Measurements from ENCODE around the gene EGR1. TPM values are rescaled to one million over a fixed set of nuclear protein-coding genes. Genes with fewer than 3 reads are reported as not detected.
A peak's percentile ranks its signal among the peaks of the same experiment; 100 is the strongest.

EGR1 gene
- total and polyA plus RNA-seq, 2 donors (not counting 1 experiment from before 2014, with no cell fraction given), result 13.7 to 212 TPM

DNA sequence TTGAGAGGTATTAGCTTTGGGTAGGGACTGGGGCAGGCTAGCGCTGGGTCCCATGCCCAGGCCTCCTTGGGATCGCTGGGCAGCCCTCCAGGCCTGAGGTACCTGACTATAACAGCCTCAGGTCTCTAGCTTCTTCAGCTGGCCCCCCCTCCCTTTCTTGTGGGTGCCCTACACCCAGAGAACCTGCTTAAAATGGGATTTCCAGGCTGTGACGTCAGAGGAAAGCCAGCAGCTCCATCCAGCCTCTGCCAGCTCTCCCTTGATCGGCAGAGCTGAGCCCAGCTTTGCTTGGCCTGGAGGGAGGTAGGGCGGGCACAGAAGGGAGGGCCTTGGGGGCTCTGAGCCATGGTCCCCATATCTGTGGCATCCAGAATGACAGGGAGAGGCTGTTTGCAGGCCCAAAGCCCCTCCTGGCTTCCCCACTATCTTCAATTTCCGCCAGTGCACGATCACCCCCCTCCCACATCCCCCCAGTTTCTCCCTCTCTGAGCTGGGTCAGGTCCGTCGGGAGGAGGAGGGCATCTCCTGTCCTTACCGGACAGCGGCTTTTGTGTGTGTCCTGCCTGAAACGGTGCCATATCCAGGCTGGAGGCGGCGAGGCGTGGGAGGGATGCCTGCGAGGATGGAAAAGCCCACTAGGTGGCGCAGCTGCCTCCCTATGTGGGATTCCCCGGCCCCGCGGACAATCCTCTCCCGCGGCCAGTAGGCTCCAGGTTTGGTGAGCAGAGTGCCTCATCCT lies 15.6 kb upstream of the EGR1 start:
- H3K9ac ChIP-seq (ENCODE audit: low read length), result no peak overlapping the region

More for the DNA sequence above, 15.6 kb upstream of the EGR1 start:
- no peaks in the 10 kb centered on the region for H3K36me3 ChIP-seq (replicated peaks in 1 of 2; ENCODE audit: control extremely low read depth in 1 of 2, control insufficient read depth in 1 of 2, extremely low read depth in 1 of 2, insufficient read depth in 2 of 2, low read length in 1 of 2)
- H3K4me1 ChIP-seq (ENCODE audit: control insufficient read depth in 2 of 2, insufficient read depth in 2 of 2, low read length in 2 of 2), result peaks cover 3 to 8% of the 10 kb centered on the region in 2 donors
- ChIA-PET CTCF (interaction anchor here (0.6 to 13.1 kb wide), 25 partner anchors 8 to 408 kb away, joined by 3 to 281 read pairs (median 4); partner anchors contain the start of genes EGR1, ETF1, KDM3B and REEP2), POLR2A (interaction anchor here (0.6 kb wide), 1 partner anchor 65 kb away, joined by 7 read pairs; no protein-coding TSS in a partner anchor)
- ATAC-seq (ENCODE audit: low read depth) (peak; percentile 95), DNase-seq (peak; percentile 85)
- no peaks in the 10 kb centered on the region for H3K79me2 ChIP-seq (ENCODE audit: control insufficient read depth, insufficient read depth, low read length)
- H3K27ac ChIP-seq (ENCODE audit: low read length in 2 of 2), result no peak overlapping the region
- intact Hi-C loops (cut with micrococcal nuclease), result loop anchor here (1.0 kb wide), 1 partner anchor 15 kb away; no protein-coding TSS in a partner anchor
- Mint-ChIP-seq H3K4me1 (peaks cover 6% of the 10 kb centered on the region), H3K27me3 (no peaks in the 10 kb centered on the region), H3K4me3 (no peak overlapping the region), H3K9me3 (ENCODE audit: insufficient read depth) (no peaks in the 10 kb centered on the region), H3K27ac (peak overlapping the region; percentile 70)
- H3K4me3 ChIP-seq (ENCODE audit: control extremely low read depth in 1 of 5, extremely low read depth in 1 of 5, insufficient read depth in 1 of 5, low read depth in 2 of 5, low read length in 4 of 5), result peak overlapping the region in 2 of 5 experiments; percentile 5 to 19
- H2AFZ ChIP-seq (ENCODE audit: insufficient read depth, low read depth, low read length, poor library complexity, severe bottlenecking), result peak overlapping the region; percentile 58
- no peaks in the 10 kb centered on the region for H3K9me3 ChIP-seq (ENCODE audit: control extremely low read depth in 1 of 3, control insufficient read depth in 2 of 3, insufficient read depth in 1 of 3, low read length in 2 of 3)
- no peaks in the 10 kb centered on the region for H3K27me3 ChIP-seq (replicated peaks in 1 of 4; ENCODE audit: control extremely low read depth in 1 of 4, control insufficient read depth in 3 of 4, insufficient read depth in 4 of 4, low read length in 3 of 4)
- 23% methylated on average over 21 of the region's 22 CpGs for WGBS (ENCODE audit: insufficient coverage)
- no peak for TF ChIP-seq EZH2 (IDR thresholded peaks at IDR 0.05; ENCODE audit: borderline replicate concordance, insufficient read depth, low read depth, low read length, poor library complexity, severe bottlenecking)
- TF ChIP-seq, protein P1, sequence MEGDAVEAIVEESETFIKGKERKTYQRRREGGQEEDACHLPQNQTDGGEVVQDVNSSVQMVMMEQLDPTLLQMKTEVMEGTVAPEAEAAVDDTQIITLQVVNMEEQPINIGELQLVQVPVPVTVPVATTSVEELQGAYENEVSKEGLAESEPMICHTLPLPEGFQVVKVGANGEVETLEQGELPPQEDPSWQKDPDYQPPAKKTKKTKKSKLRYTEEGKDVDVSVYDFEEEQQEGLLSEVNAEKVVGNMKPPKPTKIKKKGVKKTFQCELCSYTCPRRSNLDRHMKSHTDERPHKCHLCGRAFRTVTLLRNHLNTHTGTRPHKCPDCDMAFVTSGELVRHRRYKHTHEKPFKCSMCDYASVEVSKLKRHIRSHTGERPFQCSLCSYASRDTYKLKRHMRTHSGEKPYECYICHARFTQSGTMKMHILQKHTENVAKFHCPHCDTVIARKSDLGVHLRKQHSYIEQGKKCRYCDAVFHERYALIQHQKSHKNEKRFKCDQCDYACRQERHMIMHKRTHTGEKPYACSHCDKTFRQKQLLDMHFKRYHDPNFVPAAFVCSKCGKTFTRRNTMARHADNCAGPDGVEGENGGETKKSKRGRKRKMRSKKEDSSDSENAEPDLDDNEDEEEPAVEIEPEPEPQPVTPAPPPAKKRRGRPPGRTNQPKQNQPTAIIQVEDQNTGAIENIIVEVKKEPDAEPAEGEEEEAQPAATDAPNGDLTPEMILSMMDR (IDR thresholded peaks at IDR 0.05), result peak; percentile 95
- peak overlapping the region; percentile 62 for H3K4me2 ChIP-seq (replicated peaks; ENCODE audit: low read depth, low read length, poor library complexity, severe bottlenecking)
- no peaks in the 10 kb centered on the region for H4K20me1 ChIP-seq (ENCODE audit: control insufficient read depth, insufficient read depth, low read length, poor library complexity, severe bottlenecking)

Data from B cell (primary cell).